Naive thymus-derived CD8-positive, alpha-beta T cell (primary cell): ENCODE measurements around the gene PBRM1. TPM values are rescaled to one million over a fixed set of nuclear protein-coding genes. Genes with fewer than 3 reads are reported as not detected.
"Not testable (repeated sequence)": the region's sequence is repeated elsewhere in the genome, so short reads cannot be mapped to it uniquely, and the experiment has no call there.

ENCODE experiments used
- ATAC-seq, 2 donors: fragments of 150-1000 bp; cut with Tn5 transposase in 1 of 2; sonication (Bioruptor Pico), chemical (Tn5 transposase) in 1 of 2; 1 replicate in 1 of 2; 2 replicates in 1 of 2; pipeline ENCODE4 v1.10.0; 2021; ENCODE audit warnings: mild to moderate bottlenecking in 2 of 2, moderate library complexity in 2 of 2
- POLR2A ChIA-PET: fragments of 350-600 bp; sonication (Branson Sonifier 250); formaldehyde crosslinking; loops from one replicate; lab custom pipeline; 2021; ENCODE audit warnings: antibody characterized with exemption; lab: Charles Lee
- DNase-seq, 10 donors: peaks; one replicate each; pipeline versions ENCODE4 v3.0.0 to v3.0.0-alpha.2; 2020 to 2022
- H3K27ac Mint-ChIP-seq, 10 donors: one replicate each; pipeline ENCODE4 v1.8.0; 2020 to 2022; ENCODE audit warnings: mild to moderate bottlenecking in 10 of 10, mixed read lengths in 10 of 10, moderate library complexity in 4 of 10, inconsistent platforms in 1 of 10
- H3K27me3 Mint-ChIP-seq, 5 donors: one replicate each; pipeline ENCODE4 v1.8.0; 2021 to 2022; ENCODE audit warnings: mixed read lengths in 5 of 5
- H3K36me3 Mint-ChIP-seq, 3 donors: one replicate each; pipeline ENCODE4 v1.8.0; 2020 to 2022; ENCODE audit warnings: mixed read lengths in 3 of 3, mild to moderate bottlenecking in 2 of 3, inconsistent platforms in 1 of 3
- H3K4me1 Mint-ChIP-seq, 4 donors: one replicate each; pipeline ENCODE4 v1.8.0; 2021 to 2022; ENCODE audit warnings: mixed read lengths in 4 of 4
- H3K4me3 Mint-ChIP-seq, 10 donors: one replicate each; pipeline ENCODE4 v1.8.0; 2020 to 2022; ENCODE audit warnings: mild to moderate bottlenecking in 10 of 10, mixed read lengths in 10 of 10, moderate library complexity in 6 of 10, inconsistent platforms in 1 of 10
- H3K9me3 Mint-ChIP-seq, 9 donors: one replicate each; pipeline ENCODE4 v1.8.0; 2020 to 2022; ENCODE audit warnings: mixed read lengths in 9 of 9, mild to moderate bottlenecking in 3 of 9, inconsistent platforms in 1 of 9, moderate library complexity in 1 of 9
- polyA plus RNA-seq, 3 donors: library from polyadenylated mRNA; unstranded; fragments of 300-500 nt; fragmentation: Illumina TruSeq; gene quantifications; one replicate each; pipeline ENCODE4 v1.2.3, GENCODE V29; 2021
- total RNA-seq, 8 experiments: library from RNA in 2 of 8; stranded (reverse) in 2 of 8; gene quantifications; one replicate each; pipeline ENCODE4 v1.2.3 and lab custom pipeline; 2021 to 2026

The PBRM1 gene
- total and polyA plus RNA-seq, 5 experiments from 2014 or later = 66.0 to 81.4 (median 72.9) TPM

- Mint-ChIP-seq H3K36me3 (no peaks in the 10 kb centered on the region), H3K9me3 (no peaks in the 10 kb centered on the region), H3K27me3 (no peaks in the 10 kb centered on the region), H3K27ac (no peak overlapping the region), H3K4me3 (peak overlapping the region in 1 of 10 donors; percentile 41), H3K4me1 (peaks cover 11 to 19% (median 15%) of the 10 kb centered on the region in 4 donors)
- ATAC-seq (no peak), DNase-seq (peak in 1 of 10 donors; percentile 16)
- POLR2A ChIA-PET = no interaction called here
Observed at GRCh38 chr3:52530918-52531826, 154.5 kb downstream of the PBRM1 start.

GRCh38 chr3:52529376-52530333, 156.1 kb downstream of the PBRM1 start:
- Mint-ChIP-seq H3K36me3 (no peaks in the 10 kb centered on the region), H3K9me3 (no peaks in the 10 kb centered on the region), H3K4me3 (peak overlapping the region in 1 of 10 donors; percentile 14), H3K27me3 (no peaks in the 10 kb centered on the region), H3K27ac (peak overlapping the region in 1 of 10 donors; percentile 1), H3K4me1 (peaks cover 5 to 7% (median 6%) of the 10 kb centered on the region in 4 donors)
- DNase-seq = peak in 1 of 10 donors; percentile 0
- POLR2A ChIA-PET = interaction anchor here (0.5 to 0.7 kb wide), 2 partner anchors 12 to 13 kb away, joined by 3 to 4 read pairs; no protein-coding TSS in a partner anchor
- ATAC-seq = no peak

GRCh38 chr3:52528586-52529375, 156.9 kb downstream of the PBRM1 start:
- no peaks in the 10 kb centered on the region for H3K27me3 Mint-ChIP-seq
- POLR2A ChIA-PET = interaction anchor here (0.5 to 0.7 kb wide), 2 partner anchors 11 to 14 kb away, joined by 3 to 4 read pairs; no protein-coding TSS in a partner anchor
- DNase-seq = peak in 1 of 10 donors; percentile 0

GRCh38 chr3:52527732-52528585, 157.8 kb downstream of the PBRM1 start:
- POLR2A ChIA-PET = no interaction called here
- Mint-ChIP-seq H3K27me3 (no peaks in the 10 kb centered on the region), H3K4me1 (peaks cover 3 to 7% (median 6%) of the 10 kb centered on the region in 4 donors), H3K27ac (no peak overlapping the region), H3K9me3 (no peaks in the 10 kb centered on the region), H3K4me3 (no peak overlapping the region), H3K36me3 (no peaks in the 10 kb centered on the region)
- ATAC-seq (no peak), DNase-seq (no peak)

More at GRCh38 chr3:52528586-52529375, 156.9 kb downstream of the PBRM1 start:
- H3K36me3 Mint-ChIP-seq = no peaks in the 10 kb centered on the region
- no peak overlapping the region for H3K4me3 Mint-ChIP-seq
- ATAC-seq = no peak
- H3K9me3 Mint-ChIP-seq = no peaks in the 10 kb centered on the region
- H3K4me1 Mint-ChIP-seq = peaks cover 3 to 7% (median 6%) of the 10 kb centered on the region in 4 donors
- H3K27ac Mint-ChIP-seq = no peak overlapping the region

- ATAC-seq (no peak), DNase-seq (no peak)
- peak overlapping the region in 1 of 10 donors; percentile 8 for H3K27ac Mint-ChIP-seq
- H3K36me3 Mint-ChIP-seq = no peaks in the 10 kb centered on the region
- no peak overlapping the region for H3K4me3 Mint-ChIP-seq
- H3K9me3 Mint-ChIP-seq = no peaks in the 10 kb centered on the region
- POLR2A ChIA-PET = no interaction called here
- H3K27me3 Mint-ChIP-seq = no peaks in the 10 kb centered on the region
- H3K4me1 Mint-ChIP-seq = peaks cover 0 to 5% (median 1%) of the 10 kb centered on the region in 4 donors
Observed at GRCh38 chr3:52527039-52527731, 158.5 kb downstream of the PBRM1 start.

- DNase-seq, POLR2A ChIA-PET, H3K27ac Mint-ChIP-seq, H3K4me1 Mint-ChIP-seq, H3K9me3 Mint-ChIP-seq, ATAC-seq, H3K36me3 Mint-ChIP-seq, H3K27me3 Mint-ChIP-seq, H3K4me3 Mint-ChIP-seq: not testable (repeated sequence)
Observed at GRCh38 chr3:52526671-52527038, 159.1 kb downstream of the PBRM1 start.

GRCh38 chr3:52525680-52526561, 159.8 kb downstream of the PBRM1 start:
- Mint-ChIP-seq H3K9me3 (no peaks in the 10 kb centered on the region), H3K4me3 (no peak overlapping the region), H3K27me3 (no peaks in the 10 kb centered on the region), H3K36me3 (no peaks in the 10 kb centered on the region), H3K4me1 (peaks cover 0 to 5% (median 0%) of the 10 kb centered on the region in 4 donors), H3K27ac (peak overlapping the region in 2 of 10 donors; percentile 53 to 62)
- POLR2A ChIA-PET = no interaction called here
- DNase-seq (peak in 1 of 10 donors; percentile 32), ATAC-seq (no peak)

- Mint-ChIP-seq H3K4me3 (no peak overlapping the region), H3K27me3 (no peaks in the 10 kb centered on the region), H3K4me1 (peaks cover 0 to 3% (median 0%) of the 10 kb centered on the region in 4 donors), H3K36me3 (no peaks in the 10 kb centered on the region), H3K27ac (peak overlapping the region in 1 of 10 donors; percentile 62), H3K9me3 (no peaks in the 10 kb centered on the region)
- no peak for ATAC-seq
- DNase-seq = peak in 1 of 10 donors; percentile 40
- POLR2A ChIA-PET = no interaction called here
Observed at GRCh38 chr3:52524752-52525679, 160.7 kb downstream of the PBRM1 start.

- Mint-ChIP-seq H3K36me3 (no peaks in the 10 kb centered on the region), H3K27ac (peak overlapping the region in 2 of 10 donors; percentile 32 to 83), H3K9me3 (no peaks in the 10 kb centered on the region), H3K27me3 (no peaks in the 10 kb centered on the region), H3K4me3 (no peak overlapping the region), H3K4me1 (peaks cover 0 to 3% (median 0%) of the 10 kb centered on the region in 4 donors)
- peak in 1 of 10 donors; percentile 50 for DNase-seq
- no peak for ATAC-seq
- POLR2A ChIA-PET = no interaction called here
Observed at GRCh38 chr3:52524258-52524751, 161.4 kb downstream of the PBRM1 start.
